Measurements from ENCODE around the gene ENC1.
A peak's percentile ranks its signal among the peaks of the same experiment; 100 is the strongest.

Gene ENC1

GRCh38 chr5:74640450-74640953, at the start of gene ENC1:
TSS of gene ENC1 (minus strand) at chr5:74640728. CDS start at chr5:74636485, 4,243 bp downstream.
- peak within 1 kb of the TSS; percentile 37 to 96 for H3K4me3 ChIP-seq (ENCODE audit: low read depth in 1 of 2, low read length in 2 of 2)
- no peaks in the 10 kb centered on the region for H3K79me2 ChIP-seq (ENCODE audit: insufficient read depth, low read length)
- peak within 1 kb of the TSS; percentile 63 for H3K9ac ChIP-seq (ENCODE audit: low read depth, low read length)
- H3K9me3 ChIP-seq (ENCODE audit: insufficient read depth, low read length, severe bottlenecking): no peaks in the 10 kb centered on the region
- H3K4me2 ChIP-seq (ENCODE audit: insufficient read depth, low read length): peak within 1 kb of the TSS; percentile 100
- H3K36me3 ChIP-seq (ENCODE audit: insufficient read depth, low read length): no peaks in the 10 kb centered on the region
- ATAC-seq (ENCODE audit: insufficient read depth, low read depth) (peak; percentile 90), DNase-seq (peak; percentile 84)
- H4K20me1 ChIP-seq (ENCODE audit: insufficient read depth, low read length): peaks cover 11% of the 10 kb centered on the region; the same call in 1 of the 2 replicates
- peak within 1 kb of the TSS; percentile 95 for H2AFZ ChIP-seq (ENCODE audit: low read depth, low read length)
- TF ChIP-seq EZH2 (IDR thresholded peaks at IDR 0.05; ENCODE audit: borderline replicate concordance, low read depth, low read length, severe bottlenecking) (no peak), CTCF (IDR thresholded peaks at IDR 0.05; ENCODE audit: borderline replicate concordance, extremely low read depth, low read length, poor library complexity, severe bottlenecking) (peak; percentile 53)
- peak within 1 kb of the TSS; percentile 55; the same call in 1 of the 2 replicates for H3K27ac ChIP-seq (ENCODE audit: low read length)
- H3K4me1 ChIP-seq (ENCODE audit: insufficient read depth, low read length): peaks cover 29% of the 10 kb centered on the region
- peaks cover 66% of the 10 kb centered on the region for H3K27me3 ChIP-seq (ENCODE audit: insufficient read depth, low read length, poor library complexity)

- Histone ChIP-seq H3K4me1 (ENCODE audit: insufficient read depth, low read length) (peaks cover 24% of the 10 kb centered on the region), H3K9me3 (ENCODE audit: insufficient read depth, low read length, severe bottlenecking) (no peaks in the 10 kb centered on the region), H3K36me3 (ENCODE audit: insufficient read depth, low read length) (peaks cover 28% of the 10 kb centered on the region; the same call in 1 of the 2 replicates), H3K79me2 (ENCODE audit: insufficient read depth, low read length) (peaks cover 20% of the 10 kb centered on the region), H3K27me3 (ENCODE audit: insufficient read depth, low read length, poor library complexity) (no peaks in the 10 kb centered on the region), H3K27ac (ENCODE audit: low read length) (no peak overlapping the region), H3K4me2 (ENCODE audit: insufficient read depth, low read length) (peak overlapping the region; percentile 90; the same call in 1 of the 2 replicates), H3K4me3 (ENCODE audit: low read depth in 1 of 2, low read length in 2 of 2) (peak overlapping the region in 1 of 2 experiments; percentile 76; a peak in 1 of 4 replicates), H4K20me1 (ENCODE audit: insufficient read depth, low read length) (peaks cover 2% of the 10 kb centered on the region; the same call in 1 of the 2 replicates), H2AFZ (ENCODE audit: low read depth, low read length) (no peak overlapping the region), H3K9ac (ENCODE audit: low read depth, low read length) (no peak overlapping the region)
- ATAC-seq (ENCODE audit: insufficient read depth, low read depth) (no peak), DNase-seq (no peak)
- no peak for TF ChIP-seq EZH2 (IDR thresholded peaks at IDR 0.05; ENCODE audit: borderline replicate concordance, low read depth, low read length, severe bottlenecking)
- TF ChIP-seq CTCF (IDR thresholded peaks at IDR 0.05; ENCODE audit: borderline replicate concordance, extremely low read depth, low read length, poor library complexity, severe bottlenecking): no peak
Measured at GRCh38 chr5:74686962-74687751, 46.6 kb upstream of the ENC1 start.

- H3K9ac ChIP-seq (ENCODE audit: low read depth, low read length): peak overlapping the region; percentile 79
- H3K4me2 ChIP-seq (ENCODE audit: insufficient read depth, low read length): peak overlapping the region; percentile 90
- peak overlapping the region; percentile 91 for H2AFZ ChIP-seq (ENCODE audit: low read depth, low read length)
- H3K4me1 ChIP-seq (ENCODE audit: insufficient read depth, low read length): peaks cover 24% of the 10 kb centered on the region
- peak overlapping the region; percentile 46 to 76; a peak in 3 of 4 replicates for H3K4me3 ChIP-seq (ENCODE audit: low read depth in 1 of 2, low read length in 2 of 2)
- H3K27me3 ChIP-seq (ENCODE audit: insufficient read depth, low read length, poor library complexity): no peaks in the 10 kb centered on the region
- peak overlapping the region; percentile 67 for H3K27ac ChIP-seq (ENCODE audit: low read length)
- DNase-seq (peak; percentile 30), ATAC-seq (ENCODE audit: insufficient read depth, low read depth) (peak; percentile 44)
- peaks cover 2% of the 10 kb centered on the region; the same call in 1 of the 2 replicates for H4K20me1 ChIP-seq (ENCODE audit: insufficient read depth, low read length)
- no peaks in the 10 kb centered on the region for H3K9me3 ChIP-seq (ENCODE audit: insufficient read depth, low read length, severe bottlenecking)
- peaks cover 22% of the 10 kb centered on the region; the same call in 1 of the 2 replicates for H3K36me3 ChIP-seq (ENCODE audit: insufficient read depth, low read length)
- peaks cover 20% of the 10 kb centered on the region for H3K79me2 ChIP-seq (ENCODE audit: insufficient read depth, low read length)
- TF ChIP-seq CTCF (IDR thresholded peaks at IDR 0.05; ENCODE audit: borderline replicate concordance, extremely low read depth, low read length, poor library complexity, severe bottlenecking) (no peak), EZH2 (IDR thresholded peaks at IDR 0.05; ENCODE audit: borderline replicate concordance, low read depth, low read length, severe bottlenecking) (no peak)
Measured at GRCh38 chr5:74685979-74686631, 45.6 kb upstream of the ENC1 start.

Data from DND-41 (cell line).